ENCODE measurements around the gene NMU. TPM values are rescaled to one million over a fixed set of nuclear protein-coding genes. Genes with fewer than 3 reads are reported as not detected.
"Not testable (repeated sequence)": the region's sequence is repeated elsewhere in the genome, so short reads cannot be mapped to it uniquely, and the experiment has no call there.

NMU gene
- total and polyA plus RNA-seq, 9 of the 15 experiments (the other 6 are each of a cell fraction or from before 2014, with no cell fraction given), result 73.8 to 846 (median 599) TPM

DNA sequence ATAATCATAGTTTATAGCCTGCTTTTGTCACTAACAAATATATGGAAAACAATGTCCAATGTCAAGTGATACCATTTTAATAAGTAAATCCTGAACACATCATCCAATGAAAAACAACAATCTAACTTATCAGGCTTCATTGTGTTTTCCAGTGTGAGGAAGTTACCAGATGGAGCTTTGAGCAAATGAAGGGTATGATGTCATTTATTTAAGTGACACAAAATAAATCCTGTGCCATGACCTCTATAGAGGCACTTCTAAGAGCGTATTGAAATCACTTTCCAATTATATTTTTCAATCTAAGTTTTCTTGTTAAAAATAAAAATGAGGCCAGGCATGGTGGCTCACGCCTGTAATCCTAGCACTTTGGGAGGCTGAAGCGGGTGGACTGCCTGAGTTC, 48.2 kb upstream of the NMU start:
- Histone ChIP-seq H3K27ac (ENCODE audit: extremely low read depth, low read depth, low read length) (no peak overlapping the region), H3K9me3 (replicated peaks; ENCODE audit: control insufficient read depth, insufficient read depth, low read depth, low read length) (no peaks in the 10 kb centered on the region), H4K20me1 (replicated peaks; ENCODE audit: control insufficient read depth, insufficient read depth, low read length) (no peaks in the 10 kb centered on the region), H3K27me3 (ENCODE audit: control insufficient read depth in 2 of 2, insufficient read depth in 2 of 2, low read length in 2 of 2) (no peaks in the 10 kb centered on the region), H2AFZ (ENCODE audit: low read depth, low read length) (0 out of 2 replicates have a peak overlapping the region, but pooled peaks have one; percentile 20), H3K9ac (ENCODE audit: insufficient read depth in 1 of 2, low read depth in 2 of 2, low read length in 2 of 2) (no peak overlapping the region), H3K79me2 (ENCODE audit: control insufficient read depth, insufficient read depth, low read length) (no peaks in the 10 kb centered on the region), H3K9me1 (ENCODE audit: control insufficient read depth, insufficient read depth, low read length) (no peaks in the 10 kb centered on the region), H3K36me3 (ENCODE audit: control insufficient read depth, insufficient read depth, low read length) (no peaks in the 10 kb centered on the region), H3K4me1 (replicated peaks in 1 of 2; ENCODE audit: control insufficient read depth in 2 of 2, insufficient read depth in 2 of 2, low read length in 2 of 2) (peaks cover 0 to 6% of the 10 kb centered on the region in 2 experiments; a peak in 2 of 5 replicates), H3K4me3 (no peak overlapping the region), H3K4me2 (ENCODE audit: insufficient read depth, low read length) (no peak overlapping the region)
- CTCF ChIA-PET (ENCODE audit: low intra/inter-chr PET ratio), result no interaction called here
- in situ Hi-C loops (cut with MboI), result no loop called here
- DNase-seq (ENCODE audit: extremely low read depth in 1 of 4, low spot score in 3 of 4) (no peak), FAIRE-seq (no peak), ATAC-seq (no peak)
- BruUV-seq (replicated peaks), result no TSS peak
- intact Hi-C loops (cut with micrococcal nuclease), result no loop called here
- POLR2A ChIA-PET, result interaction anchor here (1.3 kb wide), 1 partner anchor 9 kb away, joined by 3 read pairs; no protein-coding TSS in a partner anchor
- TF ChIP-seq, protein P1, sequence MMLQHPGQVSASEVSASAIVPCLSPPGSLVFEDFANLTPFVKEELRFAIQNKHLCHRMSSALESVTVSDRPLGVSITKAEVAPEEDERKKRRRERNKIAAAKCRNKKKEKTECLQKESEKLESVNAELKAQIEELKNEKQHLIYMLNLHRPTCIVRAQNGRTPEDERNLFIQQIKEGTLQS (IDR thresholded peaks at IDR 0.05), result peak; percentile 43
- TF ChIP-seq, protein P1 (CRISPR knock-in tag; conservative IDR thresholded peaks at IDR 0.05), result no peak
- peak; percentile 56; the same call in 1 of the 2 replicates for TF ChIP-seq ATF7 (IDR thresholded peaks at IDR 0.05)
- no peak for TF ChIP-seq COPS2 (conservative IDR thresholded peaks at IDR 0.05)
- 77% methylated on average over 3 of the region's 3 CpGs for WGBS (ENCODE audit: insufficient coverage, low coverage, missing lambda C conversion rate)

DNA sequence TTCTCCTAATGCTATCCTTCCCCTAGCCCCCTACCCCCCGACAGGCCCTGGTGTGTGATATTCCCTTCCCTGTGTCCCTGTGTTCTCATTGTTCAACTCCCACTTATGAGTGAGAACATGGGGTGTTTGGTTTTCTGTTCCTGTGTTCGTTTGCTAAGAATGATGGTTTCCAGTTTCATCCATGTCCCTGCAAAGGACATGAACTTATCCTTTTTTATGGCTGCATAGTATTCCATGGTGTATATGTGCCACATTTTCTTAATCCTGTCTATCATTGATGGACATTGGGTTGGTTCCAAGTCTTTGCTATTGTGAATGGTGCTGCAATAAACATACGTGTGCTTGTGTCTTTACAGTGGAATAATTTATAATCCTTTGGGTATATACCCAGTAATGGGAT, 46.7 kb upstream of the NMU start:
- FAIRE-seq; DNase-seq (ENCODE audit: extremely low read depth in 1 of 4, low spot score in 3 of 4); POLR2A ChIA-PET: not testable (repeated sequence)

More for the DNA sequence above, 46.7 kb upstream of the NMU start:
- WGBS (ENCODE audit: insufficient coverage, low coverage, missing lambda C conversion rate), result 43% methylated on average over 3 of the region's 3 CpGs
- H3K27me3 ChIP-seq (ENCODE audit: control insufficient read depth in 2 of 2, insufficient read depth in 2 of 2, low read length in 2 of 2); H3K36me3 ChIP-seq (ENCODE audit: control insufficient read depth, insufficient read depth, low read length); H4K20me1 ChIP-seq (replicated peaks; ENCODE audit: control insufficient read depth, insufficient read depth, low read length); H3K9ac ChIP-seq (ENCODE audit: insufficient read depth in 1 of 2, low read depth in 2 of 2, low read length in 2 of 2); H3K9me1 ChIP-seq (ENCODE audit: control insufficient read depth, insufficient read depth, low read length); ATAC-seq; H2AFZ ChIP-seq (ENCODE audit: low read depth, low read length); CTCF ChIA-PET (ENCODE audit: low intra/inter-chr PET ratio); intact Hi-C loops (cut with micrococcal nuclease); H3K4me1 ChIP-seq (replicated peaks in 1 of 2; ENCODE audit: control insufficient read depth in 2 of 2, insufficient read depth in 2 of 2, low read length in 2 of 2); H3K79me2 ChIP-seq (ENCODE audit: control insufficient read depth, insufficient read depth, low read length); H3K9me3 ChIP-seq (replicated peaks; ENCODE audit: control insufficient read depth, insufficient read depth, low read depth, low read length); H3K4me3 ChIP-seq; H3K27ac ChIP-seq (ENCODE audit: extremely low read depth, low read depth, low read length); BruUV-seq (replicated peaks); in situ Hi-C loops (cut with MboI); H3K4me2 ChIP-seq (ENCODE audit: insufficient read depth, low read length): not testable (repeated sequence)
- TF ChIP-seq, protein P2, sequence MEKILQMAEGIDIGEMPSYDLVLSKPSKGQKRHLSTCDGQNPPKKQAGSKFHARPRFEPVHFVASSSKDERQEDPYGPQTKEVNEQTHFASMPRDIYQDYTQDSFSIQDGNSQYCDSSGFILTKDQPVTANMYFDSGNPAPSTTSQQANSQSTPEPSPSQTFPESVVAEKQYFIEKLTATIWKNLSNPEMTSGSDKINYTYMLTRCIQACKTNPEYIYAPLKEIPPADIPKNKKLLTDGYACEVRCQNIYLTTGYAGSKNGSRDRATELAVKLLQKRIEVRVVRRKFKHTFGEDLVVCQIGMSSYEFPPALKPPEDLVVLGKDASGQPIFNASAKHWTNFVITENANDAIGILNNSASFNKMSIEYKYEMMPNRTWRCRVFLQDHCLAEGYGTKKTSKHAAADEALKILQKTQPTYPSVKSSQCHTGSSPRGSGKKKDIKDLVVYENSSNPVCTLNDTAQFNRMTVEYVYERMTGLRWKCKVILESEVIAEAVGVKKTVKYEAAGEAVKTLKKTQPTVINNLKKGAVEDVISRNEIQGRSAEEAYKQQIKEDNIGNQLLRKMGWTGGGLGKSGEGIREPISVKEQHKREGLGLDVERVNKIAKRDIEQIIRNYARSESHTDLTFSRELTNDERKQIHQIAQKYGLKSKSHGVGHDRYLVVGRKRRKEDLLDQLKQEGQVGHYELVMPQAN (IDR thresholded peaks at IDR 0.05; ENCODE audit: borderline replicate concordance), result 0 out of 2 replicates have a peak, but pooled peaks have one; percentile 24
- TF ChIP-seq CBX1 (IDR thresholded peaks at IDR 0.05; ENCODE audit: low read depth) (peak; percentile 20; the same call in 1 of the 2 replicates), PHF20 (IDR thresholded peaks at IDR 0.05; ENCODE audit: partially characterized antibody) (peak; percentile 9), HDAC2 (IDR thresholded peaks at IDR 0.05) (peak; percentile 65), ZNF146 (CRISPR knock-in tag; IDR thresholded peaks at IDR 0.05; ENCODE audit: unreplicated experiment) (peak; percentile 96), BCOR (IDR thresholded peaks at IDR 0.05) (peak; percentile 92), ADNP (tag; IDR thresholded peaks at IDR 0.05) (0 out of 2 replicates have a peak, but pooled peaks have one; percentile 32), KDM1A (IDR thresholded peaks at IDR 0.05) (peak; percentile 58 to 61; a peak in 1 of 4 replicates), SMARCA5 (IDR thresholded peaks at IDR 0.05) (peak; percentile 68; the same call in 1 of the 2 replicates)

Measured in K562 (cell line).